Activated naive CD4-positive, alpha-beta T cell treated with anti-CD3 and anti-CD28 coated beads, Interleukin-2, amount 50 U/mL, for 24 hours (primary cell): ENCODE data around the gene PIGA.

Experiments used
- H3K27ac Mint-ChIP-seq: one replicate; pipeline ENCODE4 v1.8.0; 2021; ENCODE audit warnings: mild to moderate bottlenecking, mixed read lengths
- H3K27me3 Mint-ChIP-seq: one replicate; pipeline ENCODE4 v1.8.0; 2021; ENCODE audit warnings: mixed read lengths
- H3K36me3 Mint-ChIP-seq: one replicate; pipeline ENCODE4 v1.8.0; 2021; ENCODE audit warnings: mixed read lengths
- H3K4me1 Mint-ChIP-seq: one replicate; pipeline ENCODE4 v1.8.0; 2021; ENCODE audit warnings: mixed read lengths
- H3K4me3 Mint-ChIP-seq: one replicate; pipeline ENCODE4 v1.8.0; 2021; ENCODE audit warnings: mild to moderate bottlenecking, mixed read lengths
- H3K9me3 Mint-ChIP-seq: one replicate; pipeline ENCODE4 v1.8.0; 2021; ENCODE audit warnings: mixed read lengths

Gene PIGA, protein sequence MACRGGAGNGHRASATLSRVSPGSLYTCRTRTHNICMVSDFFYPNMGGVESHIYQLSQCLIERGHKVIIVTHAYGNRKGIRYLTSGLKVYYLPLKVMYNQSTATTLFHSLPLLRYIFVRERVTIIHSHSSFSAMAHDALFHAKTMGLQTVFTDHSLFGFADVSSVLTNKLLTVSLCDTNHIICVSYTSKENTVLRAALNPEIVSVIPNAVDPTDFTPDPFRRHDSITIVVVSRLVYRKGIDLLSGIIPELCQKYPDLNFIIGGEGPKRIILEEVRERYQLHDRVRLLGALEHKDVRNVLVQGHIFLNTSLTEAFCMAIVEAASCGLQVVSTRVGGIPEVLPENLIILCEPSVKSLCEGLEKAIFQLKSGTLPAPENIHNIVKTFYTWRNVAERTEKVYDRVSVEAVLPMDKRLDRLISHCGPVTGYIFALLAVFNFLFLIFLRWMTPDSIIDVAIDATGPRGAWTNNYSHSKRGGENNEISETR

DNA sequence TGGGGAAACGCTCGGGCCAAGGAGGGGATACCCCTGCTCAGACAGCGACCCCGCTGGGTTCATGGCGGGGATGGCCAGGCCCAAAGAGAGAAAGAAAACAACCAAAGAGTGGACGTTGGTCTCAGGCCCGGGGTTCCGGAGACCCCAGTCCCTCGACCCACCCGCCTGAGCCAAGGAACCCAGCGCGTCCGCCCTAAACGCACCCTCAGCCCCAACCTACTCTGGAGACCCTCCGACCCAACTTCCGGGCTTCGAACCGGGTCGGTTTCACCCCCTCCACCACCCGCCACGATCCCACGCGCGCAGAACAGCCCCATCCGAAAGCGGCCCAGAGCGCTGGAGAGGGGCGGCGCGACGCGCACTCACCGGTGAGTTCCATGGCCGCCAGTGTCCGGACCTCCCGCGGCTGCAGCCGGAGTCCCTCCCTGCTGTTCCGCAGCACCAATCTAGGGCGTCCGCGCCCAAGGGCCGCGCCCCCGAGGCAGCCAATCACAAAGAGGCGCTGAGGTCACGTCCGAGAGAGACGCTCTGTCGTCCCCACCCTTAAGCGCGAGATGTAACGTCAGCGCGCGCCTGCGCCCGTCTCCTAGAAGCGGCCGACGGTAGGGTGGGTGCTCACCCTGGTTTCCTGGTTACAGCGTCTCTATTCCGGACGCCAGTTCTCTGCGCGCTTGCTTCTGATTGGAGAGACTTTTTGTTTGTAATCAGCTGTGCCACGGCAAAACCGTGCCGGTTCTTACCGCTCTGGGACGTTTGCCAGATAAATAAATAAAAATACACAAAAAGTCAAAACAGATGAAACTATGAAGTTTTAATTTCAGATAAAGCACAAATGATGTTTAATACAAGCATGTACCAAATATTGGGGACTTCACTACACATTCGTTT, at the start of gene PIGA:
PIGA (minus strand) TSS at position 389 of the 888 bp plus-strand sequence. CDS start 3,593 bp downstream, outside the sequence.
- Mint-ChIP-seq H3K27me3 (peaks cover 4% of the 10 kb centered on the region), H3K9me3 (no peaks in the 10 kb centered on the region), H3K36me3 (no peaks in the 10 kb centered on the region), H3K27ac (peak within 1 kb of the TSS; percentile 79), H3K4me1 (peaks cover 16% of the 10 kb centered on the region), H3K4me3 (peak within 1 kb of the TSS; percentile 93)

DNA sequence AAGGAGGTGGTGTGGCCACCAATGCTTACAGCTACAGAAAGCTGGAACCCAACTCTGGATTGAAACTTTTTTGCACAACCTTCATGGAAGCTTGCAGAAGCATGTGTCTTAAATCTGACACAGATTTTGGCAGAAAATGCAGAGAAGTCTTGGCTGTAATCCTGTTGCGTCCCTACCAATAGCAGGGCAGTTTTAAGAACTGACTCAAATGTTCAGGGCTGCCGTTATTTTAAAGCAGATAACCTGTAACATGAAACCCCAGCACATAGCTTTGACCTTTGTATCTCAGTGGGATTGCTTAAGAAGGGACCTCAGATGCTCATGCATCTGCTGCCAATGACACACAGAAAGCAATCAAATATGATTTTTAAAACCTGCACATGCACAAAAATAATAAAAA, 49.0 kb upstream of the PIGA start, which contains the start of gene VEGFD:
VEGFD (minus strand) TSS at position 110 of the 400 bp plus-strand sequence. CDS start 467 bp downstream, outside the sequence.
- no peak within 1 kb of the TSS for H3K4me3 Mint-ChIP-seq
- H3K27ac Mint-ChIP-seq = no peak within 1 kb of the TSS
- peaks cover 4% of the 10 kb centered on the region for H3K27me3 Mint-ChIP-seq
- H3K9me3 Mint-ChIP-seq = no peaks in the 10 kb centered on the region
- H3K36me3 Mint-ChIP-seq = no peaks in the 10 kb centered on the region
- no peaks in the 10 kb centered on the region for H3K4me1 Mint-ChIP-seq

DNA sequence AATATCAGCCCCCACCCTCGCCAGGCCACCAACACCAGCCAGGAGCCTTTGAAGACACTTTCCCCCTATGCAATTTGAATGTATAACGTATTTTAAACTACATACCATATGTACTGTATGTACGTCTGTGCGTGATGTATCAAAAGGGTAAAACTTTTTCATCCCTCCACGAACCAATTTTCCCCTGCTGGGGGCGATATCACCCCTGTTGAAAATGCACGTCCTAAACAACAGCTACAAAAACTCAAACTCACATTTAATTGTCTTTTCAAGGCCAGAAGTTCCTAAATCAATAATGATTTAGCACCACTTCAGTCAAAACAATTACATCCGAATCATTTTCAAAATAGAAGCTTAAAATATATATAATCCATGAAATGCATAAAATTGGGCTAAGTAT, 47.5 kb upstream of the PIGA start:
- no peaks in the 10 kb centered on the region for H3K9me3 Mint-ChIP-seq
- H3K36me3 Mint-ChIP-seq = no peaks in the 10 kb centered on the region
- H3K4me1 Mint-ChIP-seq = no peaks in the 10 kb centered on the region
- peaks cover 4% of the 10 kb centered on the region for H3K27me3 Mint-ChIP-seq
- H3K27ac Mint-ChIP-seq = no peak overlapping the region
- H3K4me3 Mint-ChIP-seq = no peak overlapping the region

DNA sequence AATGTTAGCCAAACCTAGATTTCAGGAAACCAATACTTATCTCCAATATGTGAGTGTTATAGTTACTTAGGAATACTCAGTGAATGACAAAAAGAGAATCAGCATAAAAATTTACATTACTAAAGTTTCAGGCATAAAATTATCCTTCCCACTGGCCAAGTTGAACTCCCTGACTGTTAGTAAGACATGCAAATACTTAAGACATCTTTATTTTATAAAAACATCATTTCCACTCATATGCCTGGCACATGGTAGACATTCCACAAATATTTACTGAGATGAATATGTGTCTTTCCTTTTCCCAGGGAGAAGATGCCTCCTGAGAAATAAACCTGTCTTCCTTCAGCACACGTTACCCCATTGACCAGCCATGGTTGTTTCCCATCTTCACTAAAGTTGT, 41.6 kb upstream of the PIGA start:
- Mint-ChIP-seq H3K4me3 (no peak overlapping the region), H3K4me1 (no peaks in the 10 kb centered on the region), H3K27ac (no peak overlapping the region), H3K27me3 (no peaks in the 10 kb centered on the region), H3K9me3 (no peaks in the 10 kb centered on the region), H3K36me3 (no peaks in the 10 kb centered on the region)

DNA sequence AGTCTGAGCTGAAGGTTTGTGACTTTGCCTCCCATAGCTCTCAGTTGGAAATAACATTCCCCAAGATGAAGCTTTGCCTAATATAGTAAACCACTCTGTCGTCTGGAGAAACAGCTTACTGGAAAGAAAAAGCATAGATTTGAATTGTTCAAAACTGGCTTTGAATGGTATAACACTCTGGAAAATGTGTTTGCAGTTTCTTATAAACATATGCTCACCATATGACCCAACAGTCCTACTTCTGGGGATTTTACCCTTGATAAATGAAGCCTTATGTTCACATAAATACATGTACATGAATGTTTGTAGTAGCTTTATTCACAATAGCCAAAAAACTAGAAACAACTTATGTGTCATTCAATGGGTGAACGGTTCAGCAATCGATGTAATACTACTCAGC, 38.7 kb upstream of the PIGA start:
- no peaks in the 10 kb centered on the region for H3K9me3 Mint-ChIP-seq
- H3K4me3 Mint-ChIP-seq = no peak overlapping the region
- H3K4me1 Mint-ChIP-seq = no peaks in the 10 kb centered on the region
- H3K36me3 Mint-ChIP-seq = no peaks in the 10 kb centered on the region
- H3K27ac Mint-ChIP-seq = no peak overlapping the region
- H3K27me3 Mint-ChIP-seq = no peaks in the 10 kb centered on the region

DNA sequence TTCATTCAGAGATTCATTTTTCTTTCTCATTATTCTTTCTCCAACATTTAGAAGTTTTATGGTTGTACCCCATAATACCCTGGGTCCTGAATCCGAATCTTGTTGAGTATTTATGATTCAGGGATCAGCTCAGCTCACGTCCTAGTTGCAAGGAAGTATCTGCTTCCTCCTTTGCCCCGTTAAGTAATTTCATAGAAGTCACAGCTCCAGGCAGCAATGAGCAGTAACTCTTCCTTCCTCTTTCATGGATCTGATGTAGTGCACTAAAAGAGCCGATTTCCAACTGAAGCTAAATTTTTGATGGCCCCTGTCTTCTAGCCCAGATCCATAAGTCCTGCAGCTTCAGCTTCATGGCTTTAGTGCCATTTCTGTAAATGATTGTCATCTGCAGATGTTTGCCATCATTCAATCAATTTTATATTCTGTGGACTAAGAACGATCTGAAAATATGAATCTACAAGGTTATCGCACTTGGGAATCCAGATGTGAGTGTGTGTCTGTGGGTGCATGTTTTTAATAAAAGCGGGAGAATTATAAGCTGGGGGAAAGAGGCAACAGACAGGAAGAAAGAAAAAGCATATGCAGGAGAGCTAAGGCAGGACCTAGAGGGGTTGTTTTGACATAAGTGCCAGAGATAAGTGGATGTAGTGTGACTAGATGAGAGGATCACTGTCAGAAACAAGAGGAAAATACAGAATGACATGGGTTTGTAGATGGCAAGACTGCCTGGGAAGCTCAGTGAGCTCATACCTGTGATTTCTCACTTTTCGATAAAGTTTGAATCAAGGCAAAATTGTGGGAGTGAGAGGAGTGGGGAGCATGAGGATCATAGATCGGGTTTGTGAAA, 31.4 kb upstream of the PIGA start:
- Mint-ChIP-seq H3K27me3 (peaks cover 12% of the 10 kb centered on the region), H3K36me3 (no peaks in the 10 kb centered on the region), H3K4me3 (no peak overlapping the region), H3K4me1 (no peaks in the 10 kb centered on the region), H3K27ac (no peak overlapping the region), H3K9me3 (no peaks in the 10 kb centered on the region)

DNA sequence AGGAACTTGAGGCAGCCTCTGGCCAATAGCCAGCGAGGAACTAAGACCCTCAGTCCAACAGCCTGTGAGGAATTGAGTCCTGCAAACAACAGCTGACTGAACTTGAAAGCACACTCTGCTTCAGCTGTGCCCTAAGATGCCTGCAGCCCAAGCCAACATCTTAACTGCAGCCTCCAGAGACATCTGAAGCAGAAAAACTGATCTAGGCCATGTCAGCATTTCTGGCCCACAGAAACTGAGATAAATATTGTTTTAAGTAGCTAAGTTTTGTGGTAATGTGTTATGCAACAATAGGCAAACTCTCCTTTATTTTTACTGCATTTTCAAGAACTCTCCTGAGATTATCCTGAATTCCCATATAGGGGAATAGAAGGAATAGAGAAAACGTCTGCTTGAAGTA, 24.4 kb upstream of the PIGA start:
- H3K9me3 Mint-ChIP-seq = peaks cover 4% of the 10 kb centered on the region
- no peaks in the 10 kb centered on the region for H3K36me3 Mint-ChIP-seq
- H3K4me3 Mint-ChIP-seq = no peak overlapping the region
- no peaks in the 10 kb centered on the region for H3K4me1 Mint-ChIP-seq
- H3K27ac Mint-ChIP-seq = no peak overlapping the region
- no peaks in the 10 kb centered on the region for H3K27me3 Mint-ChIP-seq

DNA sequence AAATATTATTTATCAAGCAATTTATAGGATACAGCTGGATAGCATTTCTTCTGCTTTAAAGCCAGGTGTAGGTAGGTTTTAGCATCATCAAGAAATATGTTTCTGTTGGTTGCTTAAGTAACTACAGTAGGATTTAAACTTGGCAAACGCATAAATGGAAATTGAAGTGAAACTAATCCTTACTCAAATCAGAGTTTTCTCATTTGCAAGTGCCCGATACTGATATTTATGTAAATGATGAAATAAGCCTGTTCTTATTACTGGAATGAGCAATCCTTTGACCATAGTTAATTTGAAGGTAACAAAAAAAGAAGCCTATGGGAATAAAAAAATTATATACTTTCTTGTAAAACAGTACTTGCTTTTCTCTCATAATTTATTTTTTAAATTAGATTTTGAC, 23.2 kb upstream of the PIGA start:
- Mint-ChIP-seq H3K36me3 (no peaks in the 10 kb centered on the region), H3K9me3 (peaks cover 4% of the 10 kb centered on the region), H3K4me3 (no peak overlapping the region), H3K27me3 (no peaks in the 10 kb centered on the region), H3K4me1 (no peaks in the 10 kb centered on the region), H3K27ac (no peak overlapping the region)

DNA sequence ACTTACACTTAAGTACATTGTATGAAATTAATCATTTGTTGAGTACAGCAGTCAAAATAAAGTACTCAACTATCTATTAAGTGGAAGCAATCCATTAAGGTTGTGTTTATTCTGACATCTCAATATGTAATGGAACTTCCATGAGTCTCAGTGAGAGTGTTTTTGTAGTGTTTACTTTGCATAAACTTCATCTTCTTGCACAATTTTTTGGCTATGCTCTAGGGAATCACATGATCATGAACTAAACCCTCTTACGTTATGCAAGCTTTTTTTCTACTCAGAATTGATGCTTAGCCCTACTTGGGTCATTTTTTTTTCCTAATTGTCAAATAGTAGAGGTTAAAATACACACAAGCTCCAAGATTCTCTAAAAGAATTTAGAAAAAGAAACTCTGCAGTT, 21.1 kb upstream of the PIGA start:
- no peak overlapping the region for H3K4me3 Mint-ChIP-seq
- peaks cover 4% of the 10 kb centered on the region for H3K9me3 Mint-ChIP-seq
- no peaks in the 10 kb centered on the region for H3K36me3 Mint-ChIP-seq
- H3K27ac Mint-ChIP-seq = no peak overlapping the region
- no peaks in the 10 kb centered on the region for H3K27me3 Mint-ChIP-seq
- H3K4me1 Mint-ChIP-seq = no peaks in the 10 kb centered on the region

DNA sequence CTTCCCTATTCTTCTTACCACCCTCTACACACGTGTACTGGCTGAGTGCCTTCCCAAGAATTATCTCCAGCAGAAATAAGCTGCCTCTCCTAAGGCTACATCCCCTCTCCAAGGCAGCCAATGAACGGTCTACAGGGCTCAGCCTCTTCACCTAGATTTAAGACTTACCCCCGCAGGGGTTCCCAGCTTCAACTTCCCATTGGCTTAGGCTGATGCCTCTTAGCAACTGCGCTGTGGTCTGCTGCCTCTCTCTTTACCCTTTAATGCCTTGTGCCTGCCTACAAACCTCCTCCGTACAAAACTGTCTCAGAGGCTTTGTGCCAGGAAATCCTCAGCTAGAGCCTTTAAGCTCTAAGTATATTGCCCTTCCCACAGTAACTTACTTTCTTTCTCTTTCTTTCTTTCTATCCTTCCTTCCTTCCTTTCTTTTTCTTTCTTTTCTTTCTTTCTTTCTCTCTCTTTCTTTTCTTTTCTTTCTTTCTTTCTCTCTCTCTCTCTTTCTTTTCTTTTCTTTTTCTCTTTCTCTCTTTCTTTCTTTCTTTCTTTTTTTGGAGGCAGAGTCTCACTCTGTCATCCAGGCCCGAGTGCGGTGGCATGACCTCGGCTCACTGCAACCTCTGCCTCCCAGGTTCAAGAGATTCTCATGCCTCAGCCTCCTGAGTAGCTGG, 15.1 kb upstream of the PIGA start:
- Mint-ChIP-seq H3K27me3 (no peaks in the 10 kb centered on the region), H3K4me1 (no peaks in the 10 kb centered on the region), H3K4me3 (no peak overlapping the region), H3K36me3 (no peaks in the 10 kb centered on the region), H3K27ac (no peak overlapping the region), H3K9me3 (no peaks in the 10 kb centered on the region)

DNA sequence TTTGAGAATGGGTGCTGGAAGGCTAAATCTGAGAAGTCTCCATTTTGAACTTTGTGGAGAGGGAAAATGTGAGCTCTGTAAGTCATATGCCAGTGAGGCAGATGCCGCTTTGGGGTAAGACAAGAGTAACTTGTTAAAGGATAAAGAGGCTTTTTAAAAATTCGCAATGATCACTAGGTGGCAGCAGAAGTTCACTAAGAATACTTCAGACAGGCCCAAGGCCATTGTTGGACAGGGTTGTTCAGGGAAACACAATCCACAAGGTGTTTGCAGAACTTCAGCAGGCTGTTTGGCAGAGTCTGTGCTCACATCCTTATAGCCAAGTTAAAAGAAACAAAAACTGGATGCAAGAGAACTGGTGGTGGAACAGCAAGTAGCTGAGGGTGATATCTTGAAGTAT, 13.7 kb upstream of the PIGA start:
- Mint-ChIP-seq H3K9me3 (no peaks in the 10 kb centered on the region), H3K36me3 (no peaks in the 10 kb centered on the region), H3K27me3 (no peaks in the 10 kb centered on the region), H3K27ac (no peak overlapping the region), H3K4me3 (no peak overlapping the region), H3K4me1 (no peaks in the 10 kb centered on the region)

DNA sequence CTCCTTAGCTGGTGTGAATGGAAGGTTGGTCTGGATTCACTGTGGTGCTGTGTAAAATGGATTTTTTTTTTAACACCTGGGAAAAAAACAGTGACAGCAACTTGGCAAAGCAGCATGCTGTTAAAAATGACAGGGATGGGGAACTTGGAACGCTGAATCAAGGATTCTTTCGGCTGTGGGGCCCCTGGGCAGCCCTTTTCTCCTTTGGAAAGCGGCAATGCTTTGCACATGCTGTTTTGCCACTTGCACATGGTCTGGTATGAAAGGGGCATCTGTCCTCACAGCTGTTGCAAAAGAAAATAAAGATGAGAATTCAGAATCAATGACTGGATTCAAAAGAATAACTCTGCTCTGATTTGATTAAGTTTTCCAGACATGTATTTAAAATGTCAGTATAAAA, 10.7 kb upstream of the PIGA start:
- peaks cover 3% of the 10 kb centered on the region for H3K27me3 Mint-ChIP-seq
- no peaks in the 10 kb centered on the region for H3K9me3 Mint-ChIP-seq
- H3K4me1 Mint-ChIP-seq = no peaks in the 10 kb centered on the region
- H3K36me3 Mint-ChIP-seq = no peaks in the 10 kb centered on the region
- H3K27ac Mint-ChIP-seq = no peak overlapping the region
- no peak overlapping the region for H3K4me3 Mint-ChIP-seq

DNA sequence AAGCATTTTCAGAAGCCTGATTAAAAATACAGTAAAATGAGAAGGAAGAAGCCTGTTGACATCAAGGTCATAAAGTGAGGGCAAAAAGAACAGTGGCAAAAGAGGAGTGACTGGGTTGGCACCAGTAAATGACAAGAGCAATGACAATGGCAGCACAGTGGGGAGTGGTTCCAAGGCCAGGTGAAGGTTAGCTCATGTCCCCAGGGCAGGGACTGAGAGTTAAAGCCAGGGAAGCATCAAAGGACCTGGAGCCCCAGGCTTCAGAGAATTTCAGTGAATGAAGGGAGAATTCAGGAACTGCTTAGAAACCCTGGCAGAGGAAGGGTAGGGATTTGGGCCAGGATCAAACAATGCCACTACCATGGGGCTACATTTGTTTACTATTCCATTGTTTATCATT, 8.8 kb upstream of the PIGA start:
- no peak overlapping the region for H3K27ac Mint-ChIP-seq
- H3K4me1 Mint-ChIP-seq = no peaks in the 10 kb centered on the region
- no peaks in the 10 kb centered on the region for H3K9me3 Mint-ChIP-seq
- H3K36me3 Mint-ChIP-seq = no peaks in the 10 kb centered on the region
- no peak overlapping the region for H3K4me3 Mint-ChIP-seq
- H3K27me3 Mint-ChIP-seq = peaks cover 3% of the 10 kb centered on the region

DNA sequence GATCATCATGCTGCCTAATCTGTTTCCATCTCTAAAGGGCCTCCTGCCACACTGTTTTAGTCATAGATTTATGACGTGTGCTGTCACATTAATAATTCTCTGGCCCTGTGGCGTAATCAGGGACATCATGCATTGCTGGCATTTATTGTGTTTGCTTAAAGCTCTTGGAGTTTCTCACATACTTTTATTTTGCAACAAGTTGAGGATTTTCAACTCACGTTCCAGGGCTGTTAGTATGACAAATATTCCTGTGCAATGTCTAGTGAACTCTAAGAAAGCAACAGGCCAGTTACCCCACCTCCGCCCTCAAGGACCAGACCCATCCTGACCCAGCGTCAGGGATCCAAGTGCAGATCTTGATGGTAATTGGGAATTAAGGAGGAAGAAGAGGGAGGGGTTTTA, 7.8 kb upstream of the PIGA start:
- peaks cover 3% of the 10 kb centered on the region for H3K27me3 Mint-ChIP-seq
- no peak overlapping the region for H3K27ac Mint-ChIP-seq
- H3K4me3 Mint-ChIP-seq = no peak overlapping the region

DNA sequence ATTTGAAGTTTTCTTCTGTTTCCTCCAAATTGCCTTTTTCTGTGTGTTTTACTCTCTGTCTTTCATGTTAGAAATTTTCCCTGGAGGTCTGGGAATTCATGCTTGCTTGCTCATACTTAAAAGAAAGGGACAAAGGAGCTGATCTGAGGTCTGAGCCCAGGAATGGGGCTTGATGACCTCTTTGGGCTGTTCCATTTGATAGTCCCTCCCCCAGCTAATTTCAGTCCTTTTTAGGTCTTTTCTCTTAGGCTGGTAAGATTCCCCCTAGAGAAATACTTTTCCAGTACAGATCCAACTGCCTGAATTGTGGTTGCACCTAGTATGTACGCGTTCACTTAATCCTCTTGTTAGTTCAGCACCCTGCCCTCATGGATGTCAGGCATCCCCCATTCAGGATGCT, 5.5 kb upstream of the PIGA start:
- Mint-ChIP-seq H3K27me3 (peaks cover 7% of the 10 kb centered on the region), H3K9me3 (no peaks in the 10 kb centered on the region), H3K27ac (no peak overlapping the region), H3K4me3 (no peak overlapping the region), H3K4me1 (peaks cover 5% of the 10 kb centered on the region), H3K36me3 (no peaks in the 10 kb centered on the region)

More for the DNA sequence above, 7.8 kb upstream of the PIGA start:
- Mint-ChIP-seq H3K4me1 (no peaks in the 10 kb centered on the region), H3K36me3 (no peaks in the 10 kb centered on the region), H3K9me3 (no peaks in the 10 kb centered on the region)
